GM23248 (cell line): ENCODE data around the gene IQGAP2. TPM values are rescaled to one million over a fixed set of nuclear protein-coding genes. Genes with fewer than 3 reads are reported as not detected.
"Not testable (repeated sequence)": the region's sequence is repeated elsewhere in the genome, so short reads cannot be mapped to it uniquely, and the experiment has no call there.

ENCODE experiments used
- DNase-seq: peaks from one replicate; pipeline ENCODE4 v3.0.0-alpha.2; 2015
- H2AFZ ChIP-seq: fragments of 200-600 bp; sonication (generic); 2 replicates; pipeline ENCODE4 v1.6.1; 2016; ENCODE audit warnings: antibody characterized with exemption
- H3F3A ChIP-seq: fragments of 200-600 bp; sonication (generic); 2 replicates; pipeline ENCODE4 v1.6.1; 2016; ENCODE audit warnings: mild to moderate bottlenecking, antibody characterized with exemption, mixed run types; ENCODE audit not compliant: insufficient read depth
- H3K27ac ChIP-seq: fragments of 200-600 bp; sonication (generic); 2 replicates; pipeline ENCODE4 v1.5.1; 2016; ENCODE audit warnings: mild to moderate bottlenecking
- H3K27me3 ChIP-seq: fragments of 200-600 bp; sonication (generic); replicated peaks from 2 replicates; pipeline ENCODE4 v1.6.1; 2016; ENCODE audit warnings: mild to moderate bottlenecking; ENCODE audit not compliant: insufficient read depth
- H3K36me3 ChIP-seq: fragments of 200-600 bp; sonication (generic); 2 replicates; pipeline ENCODE4 v1.6.1; 2016; ENCODE audit warnings: low read depth, mild to moderate bottlenecking
- H3K4me1 ChIP-seq: fragments of 200-600 bp; sonication (generic); 2 replicates; pipeline ENCODE4 v1.6.1; 2016; ENCODE audit warnings: mild to moderate bottlenecking; ENCODE audit not compliant: insufficient read depth
- H3K4me2 ChIP-seq: fragments of 200-600 bp; sonication (generic); one replicate; pipeline ENCODE4 v1.6.1; 2016; ENCODE audit warnings: mild to moderate bottlenecking; ENCODE audit not compliant: unreplicated experiment
- H3K4me3 ChIP-seq: fragments of 200-600 bp; sonication (generic); 2 replicates; pipeline ENCODE4 v1.5.1; 2016; ENCODE audit warnings: mild to moderate bottlenecking
- H3K79me2 ChIP-seq: fragments of 200-600 bp; sonication (generic); 2 replicates; pipeline ENCODE4 v1.6.1; 2016; ENCODE audit warnings: mild to moderate bottlenecking; ENCODE audit not compliant: insufficient read depth
- H3K9ac ChIP-seq: fragments of 200-600 bp; sonication (generic); 2 replicates; pipeline ENCODE4 v1.6.1; 2016; ENCODE audit warnings: mild to moderate bottlenecking
- H3K9me2 ChIP-seq: fragments of 200-600 bp; sonication (generic); 2 replicates; pipeline ENCODE4 v1.6.1; 2016; ENCODE audit warnings: mixed run types, mild to moderate bottlenecking, moderate library complexity; ENCODE audit not compliant: insufficient read depth
- H3K9me3 ChIP-seq: fragments of 200-600 bp; sonication (generic); one replicate; pipeline ENCODE4 v1.6.1; 2017; ENCODE audit warnings: low read depth
- H4K20me1 ChIP-seq: fragments of 200-600 bp; sonication (generic); 2 replicates; pipeline ENCODE4 v1.6.0; 2016; ENCODE audit not compliant: insufficient read depth
- EZH2 ChIP-seq: fragments of 200-600 bp; sonication (generic); IDR thresholded peaks from 2 replicates; pipeline ENCODE4 v1.6.1; 2018; ENCODE audit warnings: antibody characterized with exemption, mild to moderate bottlenecking; ENCODE audit not compliant: insufficient read depth, poor library complexity, severe bottlenecking
- EZH2phosphoT487 ChIP-seq: fragments of 200-600 bp; sonication (generic); IDR thresholded peaks from 2 replicates; pipeline ENCODE4 v1.6.1; 2018; ENCODE audit warnings: antibody characterized with exemption, moderate library complexity, mild to moderate bottlenecking, low read depth; ENCODE audit not compliant: insufficient read depth
- WGBS, 2 experiments: methylation state at CpG; one replicate each; pipeline ENCODE4 v1.1.6; 2015 to 2017; ENCODE audit warnings: low lambda C conversion rate in 2 of 2, low coverage in 1 of 2; ENCODE audit errors: missing lambda C conversion rate in 2 of 2; 5-methylcytosine and 5-hydroxymethylcytosine counted together
- in situ Hi-C: fragments of 300-500 bp; cut with MboI; formaldehyde crosslinking; loops from 2 replicates; pipeline ENCODE4 v1.15.0; 2020
- polyA plus RNA-seq: library from polyadenylated mRNA; unstranded; fragments of >200 nt; fragmentation: Nextera tagmentation; extraction: Ambion mirVana; gene quantifications from 2 replicates; pipeline ENCODE4 v1.2.1, GENCODE V29; 2016
- total RNA-seq: library from RNA; depleted of rRNA; stranded (reverse); fragments of >200 nt; shearing (Covaris generic); gene quantifications from 2 replicates; pipeline ENCODE4 v1.2.3, GENCODE V29; 2014

Gene IQGAP2
- total and polyA plus RNA-seq, 2 experiments from 2014 or later = 0.11 TPM; not detected in 1

DNA sequence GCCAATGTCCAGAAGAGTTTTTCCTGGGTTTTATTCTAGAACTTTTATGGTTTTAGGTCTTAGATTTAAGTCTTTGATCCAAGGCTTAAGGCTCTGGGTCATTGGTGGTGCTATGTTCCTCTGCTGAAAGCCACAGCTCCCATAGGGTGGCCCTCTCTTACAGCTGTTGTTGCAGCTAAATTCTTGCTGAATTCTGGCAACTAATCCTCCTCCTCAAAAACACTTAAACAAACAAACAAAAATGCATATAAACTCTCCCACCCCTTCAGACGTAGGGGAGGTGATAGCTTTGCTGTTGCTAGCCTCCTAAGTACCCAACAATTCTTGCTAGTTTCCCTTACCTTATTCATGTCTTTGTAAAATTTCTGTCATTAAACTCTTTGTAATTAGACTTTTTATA lies 30.2 kb downstream of the IQGAP2 start:
- Histone ChIP-seq H3K27me3 (no peaks in the 10 kb centered on the region), H2AFZ (no peak overlapping the region), H3K4me2 (no peak overlapping the region), H3K27ac (no peak overlapping the region), H3F3A (no peaks in the 10 kb centered on the region), H3K36me3 (no peaks in the 10 kb centered on the region), H3K9me3 (no peaks in the 10 kb centered on the region), H3K4me1 (no peaks in the 10 kb centered on the region), H3K4me3 (no peak overlapping the region), H4K20me1 (no peaks in the 10 kb centered on the region), H3K79me2 (no peaks in the 10 kb centered on the region), H3K9ac (no peak overlapping the region), H3K9me2 (no peaks in the 10 kb centered on the region)
- DNase-seq = no peak
- TF ChIP-seq EZH2 (no peak), EZH2phosphoT487 (no peak)
- WGBS, 2 experiments = 0% methylated on average over 1 of the region's 1 CpG
- in situ Hi-C loops = no loop called here

DNA sequence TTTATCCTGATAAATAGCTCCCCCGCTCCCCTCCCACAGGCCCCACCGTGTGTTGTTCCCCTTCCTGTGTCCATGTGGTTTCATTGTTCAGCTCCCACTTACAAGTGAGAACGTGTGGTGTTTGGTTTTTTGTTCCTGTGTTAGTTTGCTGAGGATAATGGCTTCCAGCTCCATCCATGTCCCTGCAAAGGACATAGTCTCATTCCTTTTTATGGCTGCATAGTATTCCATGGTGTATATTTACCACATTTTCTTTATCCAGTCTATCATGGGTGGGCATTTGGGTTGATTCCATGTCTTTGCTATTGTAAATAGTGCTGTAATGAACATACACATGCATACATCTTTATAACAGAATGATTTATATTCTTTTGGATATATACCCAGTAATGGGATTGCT lies 34.4 kb downstream of the IQGAP2 start:
- H3K9me3 ChIP-seq, H3K27ac ChIP-seq, H3K4me3 ChIP-seq, H3K27me3 ChIP-seq, DNase-seq, H3K9ac ChIP-seq, H3K36me3 ChIP-seq, in situ Hi-C loops, H3K4me2 ChIP-seq, H4K20me1 ChIP-seq, H3K4me1 ChIP-seq, H3F3A ChIP-seq, H3K79me2 ChIP-seq, H3K9me2 ChIP-seq, H2AFZ ChIP-seq: not testable (repeated sequence)
- WGBS, 2 experiments = 36 to 40% methylated on average over 3 of the region's 3 CpGs

DNA sequence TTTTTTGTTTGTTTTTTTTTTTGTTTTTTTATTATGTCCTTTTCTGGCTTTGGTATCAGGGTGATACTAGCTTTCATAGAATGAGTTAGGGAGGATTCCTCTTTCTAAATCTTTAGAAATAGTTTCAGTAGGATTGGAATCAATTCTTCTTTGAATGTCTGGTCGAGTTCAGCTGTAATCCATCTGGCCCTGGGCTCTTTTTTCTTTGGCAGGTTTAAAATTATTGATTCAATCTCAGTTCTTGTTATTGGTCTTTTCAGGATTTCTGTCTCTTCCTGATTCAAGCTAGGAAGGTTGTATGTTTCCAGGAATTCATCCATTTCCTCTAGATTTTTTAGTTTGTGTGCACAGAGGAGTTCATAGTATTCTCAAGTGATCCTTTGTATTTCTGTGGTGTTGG lies 34.9 kb downstream of the IQGAP2 start:
- no peaks in the 10 kb centered on the region for H3K4me1 ChIP-seq
- H3K4me2 ChIP-seq = no peak overlapping the region
- H3K9me3 ChIP-seq = no peaks in the 10 kb centered on the region
- no peaks in the 10 kb centered on the region for H3K79me2 ChIP-seq
- no peaks in the 10 kb centered on the region for H4K20me1 ChIP-seq
- H2AFZ ChIP-seq = no peak overlapping the region
- no peaks in the 10 kb centered on the region for H3K36me3 ChIP-seq
- no peaks in the 10 kb centered on the region for H3K9me2 ChIP-seq
- TF ChIP-seq EZH2 = no peak
- no peak for TF ChIP-seq EZH2phosphoT487
- WGBS, 2 experiments = 0% methylated on average over 1 of the region's 1 CpG
- no peaks in the 10 kb centered on the region for H3K27me3 ChIP-seq
- in situ Hi-C loops = no loop called here
- H3K9ac ChIP-seq = no peak overlapping the region
- no peak overlapping the region for H3K4me3 ChIP-seq
- DNase-seq = no peak
- H3F3A ChIP-seq = no peaks in the 10 kb centered on the region
- no peak overlapping the region for H3K27ac ChIP-seq

DNA sequence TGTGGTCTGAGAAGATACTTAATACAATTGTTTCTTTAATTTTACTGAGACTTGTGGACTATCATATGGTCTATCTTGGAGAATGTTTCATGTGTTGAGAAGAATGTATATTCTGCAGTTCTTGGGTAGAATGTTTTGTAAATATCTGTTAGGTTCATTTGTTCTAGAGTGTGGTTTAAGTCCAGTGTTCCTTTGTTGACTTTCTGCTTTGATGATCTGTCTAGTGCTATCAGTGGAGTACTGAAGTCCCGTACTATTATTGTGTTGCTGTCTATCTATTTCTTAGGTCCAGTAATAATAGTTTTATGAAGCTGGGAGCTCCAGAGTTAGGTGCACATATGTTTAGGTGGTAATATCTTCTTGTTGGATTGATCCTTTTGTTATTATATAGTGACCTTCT lies 36.1 kb downstream of the IQGAP2 start:
- TF ChIP-seq EZH2phosphoT487 (no peak), EZH2 (no peak)
- H3K79me2 ChIP-seq = no peaks in the 10 kb centered on the region
- WGBS, 2 experiments = 38 to 48% methylated on average over 1 of the region's 1 CpG
- no peak for DNase-seq
- H3K4me3 ChIP-seq = no peak overlapping the region
- H3K36me3 ChIP-seq = no peaks in the 10 kb centered on the region
- H4K20me1 ChIP-seq = no peaks in the 10 kb centered on the region
- H2AFZ ChIP-seq = no peak overlapping the region
- no peaks in the 10 kb centered on the region for H3F3A ChIP-seq
- no peak overlapping the region for H3K9ac ChIP-seq
- no peaks in the 10 kb centered on the region for H3K27me3 ChIP-seq
- no peaks in the 10 kb centered on the region for H3K9me3 ChIP-seq
- H3K4me2 ChIP-seq = no peak overlapping the region
- no peaks in the 10 kb centered on the region for H3K4me1 ChIP-seq
- in situ Hi-C loops = no loop called here
- no peaks in the 10 kb centered on the region for H3K9me2 ChIP-seq
- H3K27ac ChIP-seq = no peak overlapping the region

DNA sequence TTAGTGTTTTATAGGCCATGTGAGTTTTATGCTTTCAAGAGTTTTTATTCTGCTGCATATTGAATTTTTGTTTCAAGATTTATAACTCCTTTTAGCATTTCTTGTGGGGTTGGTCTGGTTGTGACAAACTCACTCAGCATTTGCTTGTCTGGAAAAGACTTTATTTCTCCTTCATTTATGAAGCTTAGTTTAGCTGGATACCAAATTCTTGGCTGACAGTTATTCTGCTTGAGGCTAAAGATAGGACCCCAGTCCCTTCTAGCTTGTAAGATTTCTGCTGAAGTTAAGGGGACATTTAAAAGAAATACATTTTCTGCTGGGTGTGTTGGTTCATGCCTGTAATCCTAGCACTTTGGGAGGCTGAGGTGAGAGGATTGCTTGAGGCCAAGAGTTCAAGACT lies 36.8 kb downstream of the IQGAP2 start:
- Histone ChIP-seq H2AFZ (no peak overlapping the region), H3K27ac (no peak overlapping the region), H3K27me3 (no peaks in the 10 kb centered on the region), H3K79me2 (no peaks in the 10 kb centered on the region), H3K9ac (no peak overlapping the region), H3K4me1 (no peaks in the 10 kb centered on the region), H3K9me3 (no peaks in the 10 kb centered on the region), H3K36me3 (no peaks in the 10 kb centered on the region), H3K4me3 (no peak overlapping the region), H3K4me2 (no peak overlapping the region), H3F3A (no peaks in the 10 kb centered on the region), H4K20me1 (no peaks in the 10 kb centered on the region), H3K9me2 (no peaks in the 10 kb centered on the region)
- DNase-seq = no peak
- TF ChIP-seq EZH2phosphoT487 = no peak
- in situ Hi-C loops = no loop called here
